ENCODE data around the gene ELAC2. TPM values are rescaled to one million over a fixed set of nuclear protein-coding genes. Genes with fewer than 3 reads are reported as not detected.

Gene ELAC2
- total and polyA plus RNA-seq, 10 of the 15 experiments (the other 5 are each of a cell fraction or from before 2014, with no cell fraction given), result 5.1 to 146 (median 79.4) TPM

GRCh38 chr17:12995106-12995895 lies 22.5 kb downstream of the ELAC2 start:
- FAIRE-seq (no peak), DNase-seq (ENCODE audit: low read depth, low spot score) (no peak), ATAC-seq (no peak)
- no peaks in the 10 kb centered on the region for H3K9me3 ChIP-seq (replicated peaks; ENCODE audit: control insufficient read depth, insufficient read depth, low read length)
- H3K27me3 ChIP-seq (replicated peaks in 1 of 2; ENCODE audit: control insufficient read depth in 2 of 2, insufficient read depth in 2 of 2, low read length in 1 of 2), result no peaks in the 10 kb centered on the region
- no peak overlapping the region for H3K4me3 ChIP-seq
- no peaks in the 10 kb centered on the region for H3K79me2 ChIP-seq (ENCODE audit: control insufficient read depth, insufficient read depth, low read length)
- H3K4me1 ChIP-seq (ENCODE audit: control insufficient read depth, insufficient read depth, low read length), result no peaks in the 10 kb centered on the region
- no peaks in the 10 kb centered on the region for H4K20me1 ChIP-seq (ENCODE audit: control insufficient read depth, insufficient read depth)
- intact Hi-C loops (cut with micrococcal nuclease; ENCODE audit: unreplicated experiment) (no loop called here), in situ Hi-C loops (cut with MboI) (no loop called here)
- BruUV-seq (replicated peaks), result no TSS peak
- ChIA-PET CTCF (no interaction called here), POLR2A (no interaction called here), RAD21 (ENCODE audit: unreplicated experiment) (no interaction called here), SMC1A (ENCODE audit: uncharacterized antibody, unreplicated experiment) (no interaction called here)
- no peak overlapping the region for H2AFZ ChIP-seq (ENCODE audit: control insufficient read depth, low read depth, low read length)
- H3K36me3 ChIP-seq (ENCODE audit: control insufficient read depth in 2 of 2, insufficient read depth in 2 of 2, low read length in 1 of 2), result peaks cover 42 to 53% of the 10 kb centered on the region in 2 experiments
- H3K9ac ChIP-seq (ENCODE audit: control insufficient read depth, insufficient read depth, low read length), result no peak overlapping the region
- H3K27ac ChIP-seq (ENCODE audit: control insufficient read depth, insufficient read depth), result no peak overlapping the region
- H3K4me2 ChIP-seq (ENCODE audit: control insufficient read depth, insufficient read depth), result no peak overlapping the region
- 88% methylated on average over 11 of the region's 11 CpGs for WGBS (ENCODE audit: insufficient coverage, insufficient replicate concordance, low lambda C conversion rate, missing lambda C conversion rate)
- no peak for TF ChIP-seq HSF1 (IDR thresholded peaks at IDR 0.05; ENCODE audit: low read depth, low read length)
- TF ChIP-seq NBN (IDR thresholded peaks at IDR 0.05), result no peak
- no peak for TF ChIP-seq YBX1 (IDR thresholded peaks at IDR 0.05)
- no peak for TF ChIP-seq ZNF274 (IDR thresholded peaks at IDR 0.05; ENCODE audit: insufficient read depth, insufficient read length)
- TF ChIP-seq E4F1 (IDR thresholded peaks at IDR 0.05; ENCODE audit: borderline replicate concordance, partially characterized antibody), result no peak
- TF ChIP-seq SMAD5 (IDR thresholded peaks at IDR 0.05; ENCODE audit: low read depth), result no peak
- no peak for TF ChIP-seq SREBF2 (IDR thresholded peaks at IDR 0.05; ENCODE audit: low read length)
- no peak for TF ChIP-seq SKIL (IDR thresholded peaks at IDR 0.05; ENCODE audit: low read depth, poor library complexity, severe bottlenecking)
- no peak for TF ChIP-seq E2F4 (IDR thresholded peaks at IDR 0.05; ENCODE audit: low read depth, low read length)
- no peak for TF ChIP-seq BRCA1 (IDR thresholded peaks at IDR 0.05; ENCODE audit: low read depth, low read length)
- TF ChIP-seq CTCF (IDR thresholded peaks at IDR 0.05 in 2 of 3, conservative IDR thresholded peaks at IDR 0.05 in 1 of 3; ENCODE audit: control insufficient read depth in 2 of 3, extremely low read depth in 1 of 3, insufficient read depth in 1 of 3, low read depth in 3 of 3, low read length in 3 of 3), result no peak
- no peak for TF ChIP-seq WRNIP1 (IDR thresholded peaks at IDR 0.05; ENCODE audit: borderline replicate concordance, low read depth, low read length)
- TF ChIP-seq PKNOX1 (IDR thresholded peaks at IDR 0.05), result no peak

All from GM12878 (cell line).